HCT116 (cell line): Measurements from ENCODE around the gene CLIP2. TPM values are rescaled to one million over a fixed set of nuclear protein-coding genes. Genes with fewer than 3 reads are reported as not detected.
A peak's percentile ranks its signal among the peaks of the same experiment; 100 is the strongest.

ENCODE experiments used
- ATAC-seq: fragments of 200-7000 bp; cut with Tn5 transposase; 2 replicates; pipeline ENCODE4 v1.9.1; 2020; ENCODE audit warnings: mild to moderate bottlenecking, moderate library complexity
- BruUV-seq: library from RNA; stranded (reverse); fragments of 400-500 nt; replicated peaks from 2 replicates; lab custom pipeline; 2021; lab: Mats Ljungman, UMichigan
- CTCF ChIA-PET: fragments of 300-600 bp; sonication (Branson Sonifier 250); formaldehyde crosslinking; loops from one replicate; lab custom pipeline; 2021; ENCODE audit warnings: antibody characterized with exemption; lab: Charles Lee
- POLR2A ChIA-PET: fragments of 300-600, 350-600 bp; sonication (Branson Sonifier 250); formaldehyde crosslinking; loops from one replicate; lab custom pipeline; 2021; ENCODE audit warnings: antibody characterized with exemption; lab: Charles Lee
- RAD21 ChIA-PET, 2 experiments: fragments of 300-600 bp; sonication (Branson Sonifier 250); formaldehyde crosslinking; loops; one replicate each; lab custom pipeline; 2023; ENCODE audit warnings: low total read pairs in 2 of 2; ENCODE audit not compliant: uncharacterized antibody in 2 of 2, unreplicated experiment in 2 of 2, low non-redundant PET in 1 of 2; lab: Charles Lee
- DNase-seq: peaks from one replicate; pipeline ENCODE4 v3.0.0-alpha.2; 2010; ENCODE audit warnings: low read depth, low spot score
- H2AFZ ChIP-seq: fragments of 200-600 bp; shearing (Covaris generic), sonication (generic); 2 replicates; pipeline ENCODE4 v1.6.1; 2017; ENCODE audit warnings: low read depth, mixed run types, mixed read lengths, antibody characterized with exemption, low read length; ENCODE audit not compliant: poor library complexity, severe bottlenecking
- H3K27ac ChIP-seq: 2 replicates; pipeline ENCODE4 v1.5.1; 2012; ENCODE audit warnings: low read depth, low read length
- H3K27me3 ChIP-seq: fragments of 200-600 bp; sonication (generic); 2 replicates; pipeline ENCODE4 v1.6.1; 2016; ENCODE audit warnings: mixed run types, low read length, mixed read lengths; ENCODE audit not compliant: insufficient read depth
- H3K36me3 ChIP-seq, 2 experiments: fragments of 200-500 bp in 1 of 2; fragments of 200-600 bp in 1 of 2; sonication (Bioruptor generic) in 1 of 2; sonication (generic) in 1 of 2; 2 replicates each; pipeline versions ENCODE4 v1.5.1 to v1.6.1; 2014 to 2016; ENCODE audit warnings: low read length in 2 of 2, inconsistent platforms in 1 of 2, mixed read lengths in 1 of 2, mixed run types in 1 of 2; ENCODE audit not compliant: insufficient read depth in 2 of 2, control insufficient read depth in 1 of 2
- H3K4me1 ChIP-seq, 2 experiments: fragments of 200-600 bp in 1 of 2; sonication (generic) in 1 of 2; 2 replicates each; pipeline versions ENCODE4 v1.5.1 to v1.6.1; 2012 to 2017; ENCODE audit warnings: low read length in 2 of 2, inconsistent platforms in 1 of 2, mild to moderate bottlenecking in 1 of 2, mixed read lengths in 1 of 2, mixed run types in 1 of 2, moderate library complexity in 1 of 2; ENCODE audit not compliant: insufficient read depth in 2 of 2, control insufficient read depth in 1 of 2
- H3K4me2 ChIP-seq: fragments of 200-600 bp; sonication (generic); 2 replicates; pipeline ENCODE4 v1.6.1; 2017; ENCODE audit warnings: mixed run types, low read length, mixed read lengths
- H3K4me3 ChIP-seq, 2 experiments: fragments of 200-600 bp in 1 of 2; sonication (generic) in 1 of 2; replicated peaks in 1 of 2; 2 replicates each; pipeline ENCODE4 v1.5.1; 2011 to 2016; ENCODE audit warnings: low read length in 2 of 2, control low read depth in 1 of 2, low read depth in 1 of 2, mild to moderate bottlenecking in 1 of 2, mixed read lengths in 1 of 2, mixed run types in 1 of 2
- H3K79me2 ChIP-seq: fragments of 200-600 bp; sonication (generic); 2 replicates; pipeline ENCODE4 v1.6.1; 2017; ENCODE audit warnings: mild to moderate bottlenecking, mixed run types, low read length, moderate library complexity, mixed read lengths; ENCODE audit not compliant: insufficient read depth
- H3K9ac ChIP-seq: fragments of 200-600 bp; sonication (generic); 2 replicates; pipeline ENCODE4 v1.6.1; 2016; ENCODE audit warnings: low read length, mixed read lengths
- H3K9me2 ChIP-seq: fragments of 200-600 bp; sonication (generic), shearing (Covaris generic); 2 replicates; pipeline ENCODE4 v1.6.1; 2017; ENCODE audit warnings: mixed run types, mild to moderate bottlenecking, moderate library complexity; ENCODE audit not compliant: insufficient read depth
- H3K9me3 ChIP-seq, 2 experiments: fragments of 200-500 bp in 1 of 2; fragments of 200-600 bp in 1 of 2; sonication (Bioruptor generic) in 1 of 2; sonication (generic) in 1 of 2; 2 replicates each; pipeline ENCODE4 v1.6.1; 2014 to 2017; ENCODE audit warnings: low read length in 2 of 2, mixed read lengths in 2 of 2, inconsistent platforms in 1 of 2, low read depth in 1 of 2, mild to moderate bottlenecking in 1 of 2, mixed run types in 1 of 2, moderate library complexity in 1 of 2; ENCODE audit not compliant: control insufficient read depth in 1 of 2, insufficient read depth in 1 of 2
- H4K20me1 ChIP-seq: fragments of 200-600 bp; sonication (generic), shearing (Covaris generic); 2 replicates; pipeline ENCODE4 v1.6.1; 2017; ENCODE audit warnings: mixed run types, mild to moderate bottlenecking, moderate library complexity; ENCODE audit not compliant: insufficient read depth
- ATF3 ChIP-seq: IDR thresholded peaks from 2 replicates; pipeline ENCODE4 v1.6.1; 2012
- CBX3 ChIP-seq: IDR thresholded peaks from 2 replicates; pipeline ENCODE4 v1.6.1; 2012; ENCODE audit warnings: low read depth
- CTCF ChIP-seq, 3 experiments: fragments of 200-600 bp in 1 of 3; sonication (generic) in 1 of 3; IDR thresholded peaks in 2 of 3; conservative IDR thresholded peaks in 1 of 3; 2 replicates each; pipeline ENCODE4 v1.5.1; 2012 to 2017; ENCODE audit warnings: low read depth in 2 of 3, low read length in 2 of 3, antibody characterized with exemption in 1 of 3, borderline replicate concordance in 1 of 3, control low read depth in 1 of 3, mild to moderate bottlenecking in 1 of 3, mixed read lengths in 1 of 3, mixed run types in 1 of 3, moderate library complexity in 1 of 3; ENCODE audit not compliant: insufficient read depth in 1 of 3
- EGR1 ChIP-seq: IDR thresholded peaks from 2 replicates; pipeline ENCODE4 v1.6.1; 2012; ENCODE audit warnings: low read depth
- ELF1 ChIP-seq: IDR thresholded peaks from 2 replicates; pipeline ENCODE4 v1.6.1; 2012; ENCODE audit warnings: low read depth, borderline replicate concordance
- EZH2phosphoT487 ChIP-seq: fragments of 200-600 bp; IDR thresholded peaks from 2 replicates; pipeline ENCODE4 v1.6.1; 2018; ENCODE audit warnings: antibody characterized with exemption, borderline replicate concordance
- MAX ChIP-seq: IDR thresholded peaks from 2 replicates; pipeline ENCODE4 v1.6.1; 2012
- POLR2A ChIP-seq: IDR thresholded peaks from 2 replicates; pipeline ENCODE4 v1.7.0; 2011; ENCODE audit warnings: borderline replicate concordance; ENCODE audit not compliant: insufficient read depth, insufficient read length; ENCODE audit errors: extremely low read depth
- POLR2AphosphoS5 ChIP-seq: IDR thresholded peaks from 2 replicates; pipeline ENCODE4 v1.6.1; 2011; ENCODE audit warnings: mild to moderate bottlenecking, low read depth, low read length, moderate library complexity
- RAD21 ChIP-seq: IDR thresholded peaks from 2 replicates; pipeline ENCODE4 v1.6.1; 2012; ENCODE audit warnings: low read depth, mild to moderate bottlenecking
- SIN3A ChIP-seq: IDR thresholded peaks from 2 replicates; pipeline ENCODE4 v1.6.1; 2012; ENCODE audit warnings: low read depth
- SRF ChIP-seq: IDR thresholded peaks from 2 replicates; pipeline ENCODE4 v1.6.1; 2012; ENCODE audit warnings: low read depth
- YY1 ChIP-seq: IDR thresholded peaks from 2 replicates; pipeline ENCODE4 v1.6.1; 2011; ENCODE audit warnings: low read length, low read depth, moderate library complexity, mild to moderate bottlenecking; ENCODE audit not compliant: insufficient replicate concordance; ENCODE audit errors: extremely low read depth
- ZBTB33 ChIP-seq: IDR thresholded peaks from 2 replicates; pipeline ENCODE4 v1.6.1; 2011; ENCODE audit warnings: mild to moderate bottlenecking, low read length, moderate library complexity; ENCODE audit not compliant: insufficient replicate concordance; ENCODE audit errors: extremely low read depth
- ZNF274 ChIP-seq: fragments of 200-500 bp; sonication (Bioruptor generic); IDR thresholded peaks from 2 replicates; pipeline ENCODE4 v1.6.1; 2014; ENCODE audit warnings: mild to moderate bottlenecking, low read depth, low read length, inconsistent platforms
- intact Hi-C: fragments of 100-400 bp; cut with micrococcal nuclease; formaldehyde crosslinking; loops from 2 replicates; pipeline ENCODE4 v1.10.0; 2022
- total RNA-seq: library from RNA; stranded (reverse); gene quantifications from one replicate; pipeline ENCODE4 v1.2.1, GENCODE V29; 2021; ENCODE audit not compliant: unreplicated experiment

CLIP2 gene
- total RNA-seq, 1 experiment from 2014 or later: 40.1 TPM

- Histone ChIP-seq H3K4me3 (peak overlapping the region; percentile 55 to 76), H3K4me1 (peaks cover 43 to 70% of the 10 kb centered on the region in 2 experiments), H2AFZ (peak overlapping the region; percentile 99), H3K79me2 (peaks cover 37% of the 10 kb centered on the region), H3K27me3 (no peaks in the 10 kb centered on the region), H3K36me3 (no peaks in the 10 kb centered on the region), H3K9me2 (no peaks in the 10 kb centered on the region), H3K9ac (peak overlapping the region; percentile 68), H4K20me1 (no peaks in the 10 kb centered on the region), H3K27ac (peak overlapping the region; percentile 33; the same call in 1 of the 2 replicates), H3K9me3 (no peaks in the 10 kb centered on the region), H3K4me2 (peak overlapping the region; percentile 100)
- ATAC-seq: no peak
- intact Hi-C loops: no loop called here
- TF ChIP-seq RAD21 (no peak), SIN3A (no peak), ELF1 (no peak), EGR1 (no peak), CTCF (IDR thresholded peaks at IDR 0.05 in 2 of 3, conservative IDR thresholded peaks at IDR 0.05 in 1 of 3; ENCODE audit: borderline replicate concordance in 1 of 3, insufficient read depth in 1 of 3, low read depth in 2 of 3, low read length in 2 of 3) (no peak), SRF (no peak), ATF3 (no peak), CBX3 (no peak), YY1 (no peak), EZH2phosphoT487 (no peak), POLR2A (no peak), MAX (no peak), ZBTB33 (no peak), POLR2AphosphoS5 (no peak), ZNF274 (no peak)
- POLR2A ChIA-PET: interaction anchor here (0.6 to 2.2 kb wide), 3 partner anchors 9 to 84 kb away, joined by 3 to 9 read pairs (median 3); no protein-coding TSS in a partner anchor
- DNase-seq: no peak
- RAD21 ChIA-PET: interaction anchor here in 1 of 2 experiments (0.5 kb wide), 1 partner anchor 18 kb away, joined by 4 read pairs; no protein-coding TSS in a partner anchor
- TSS peak; percentile 52 for BruUV-seq
- CTCF ChIA-PET: interaction anchor here (3.1 kb wide), 1 partner anchor 13 kb away, joined by 18 read pairs; no protein-coding TSS in a partner anchor
Measured at GRCh38 chr7:74288034-74288881, 949 bp upstream of the CLIP2 start.
